Left ventricle myocardium superior (tissue), 1 donor: ENCODE measurements around the gene ATP5MG. TPM values are rescaled to one million over a fixed set of nuclear protein-coding genes. Genes with fewer than 3 reads are reported as not detected.

Experiments used
- ATAC-seq: fragments of 200-7000 bp; cut with Tn5 transposase; one replicate; pipeline ENCODE4 v1.9.1; 2020; ENCODE audit warnings: mild to moderate bottlenecking, moderate library complexity
- DNase-seq: peaks from one replicate; pipeline ENCODE4 v3.0.0-alpha.2; 2020
- intact Hi-C: fragments of 100-400 bp; cut with micrococcal nuclease; formaldehyde crosslinking; loops from one replicate; pipeline ENCODE4 v1.11.0; 2022
- total RNA-seq: library from RNA; stranded (reverse); fragmentation: NEBNext Ultra II Directional; extraction: Animal tissue kit (Norgen Biotek cat#: 25700); gene quantifications from one replicate; pipeline ENCODE4 v1.2.1, GENCODE V29; 2021
- donor health status: DM: no; HTN: yes; CAD: no; lungs with severe emphysema.

Gene ATP5MG
- total RNA-seq, 1 donor from 2014 or later: 756 TPM

- peak; percentile 42 for DNase-seq
- no peak for ATAC-seq
- intact Hi-C loops: no loop called here
Measured at GRCh38 chr11:118437208-118438125, 36.1 kb downstream of the ATP5MG start.

GRCh38 chr11:118438314-118438931 lies 37.0 kb downstream of the ATP5MG start:
- no peak for ATAC-seq
- intact Hi-C loops: no loop called here
- DNase-seq: no peak

GRCh38 chr11:118439646-118440045 lies 38.2 kb downstream of the ATP5MG start:
- intact Hi-C loops: no loop called here
- ATAC-seq (no peak), DNase-seq (no peak)

- peak; percentile 7 for ATAC-seq
- intact Hi-C loops: no loop called here
- DNase-seq: no peak
Measured at GRCh38 chr11:118441770-118442275, 40.4 kb downstream of the ATP5MG start.

- intact Hi-C loops: no loop called here
- ATAC-seq: no peak
- no peak for DNase-seq
Measured at GRCh38 chr11:118442301-118442700, 40.9 kb downstream of the ATP5MG start.

GRCh38 chr11:118442908-118443589 lies 41.6 kb downstream of the ATP5MG start:
- DNase-seq: no peak
- no peak for ATAC-seq
- intact Hi-C loops: no loop called here

- no peak for ATAC-seq
- intact Hi-C loops: no loop called here
Measured at GRCh38 chr11:118443590-118444218, 42.3 kb downstream of the ATP5MG start.

GRCh38 chr11:118447423-118447822 lies 46.0 kb downstream of the ATP5MG start:
- ATAC-seq: no peak

More at GRCh38 chr11:118443590-118444218, 42.3 kb downstream of the ATP5MG start:
- DNase-seq: no peak

GRCh38 chr11:118448294-118448693 lies 46.9 kb downstream of the ATP5MG start:
- DNase-seq (no peak), ATAC-seq (no peak)
- intact Hi-C loops: no loop called here

More at GRCh38 chr11:118447423-118447822, 46.0 kb downstream of the ATP5MG start:
- DNase-seq: no peak
- intact Hi-C loops: no loop called here

GRCh38 chr11:118449316-118449918 lies 48.0 kb downstream of the ATP5MG start:
- no peak for DNase-seq
- no peak for ATAC-seq
- intact Hi-C loops: no loop called here

GRCh38 chr11:118450451-118450850 lies 49.0 kb downstream of the ATP5MG start:
- no peak for ATAC-seq
- no peak for DNase-seq
- intact Hi-C loops: no loop called here

Other genes with a start within 250 kb of the ATP5MG start
- 11.0 TPM for gene SCN4B, start 248.8 kb upstream of the ATP5MG start, total RNA-seq
- gene SCN2B, start 225.0 kb upstream of the ATP5MG start, total RNA-seq: 19.6 TPM
- gene JAML, start 176.6 kb upstream of the ATP5MG start, total RNA-seq: 4.5 TPM
- 2.6 TPM for gene MPZL3, start 149.2 kb upstream of the ATP5MG start, total RNA-seq
- gene MPZL2, start 137.3 kb upstream of the ATP5MG start, total RNA-seq: 11.8 TPM
- 1.1 TPM for gene CD3E, start 96.9 kb upstream of the ATP5MG start, total RNA-seq
- gene CD3D, start 58.9 kb upstream of the ATP5MG start, total RNA-seq: 1.6 TPM
- gene CD3G, start 57.3 kb upstream of the ATP5MG start, total RNA-seq: 0.27 TPM
- 37.6 TPM for gene UBE4A, start 42.0 kb upstream of the ATP5MG start, total RNA-seq
- gene KMT2A, start 34.9 kb downstream of the ATP5MG start, total RNA-seq: 21.1 TPM
- gene TTC36, start 125.9 kb downstream of the ATP5MG start, total RNA-seq: 1.2 TPM
- 13.4 TPM for gene TMEM25, start 129.6 kb downstream of the ATP5MG start, total RNA-seq
- gene IFT46, start 164.3 kb downstream of the ATP5MG start, total RNA-seq: 22.4 TPM
- gene ARCN1, start 170.8 kb downstream of the ATP5MG start, total RNA-seq: 97.1 TPM
- gene PHLDB1, start 206.0 kb downstream of the ATP5MG start, total RNA-seq: 97.7 TPM